ENCODE results near the gene LPAR3.

The LPAR3 gene

GRCh38 chr1:84887261-84887934 lies 5.6 kb downstream of the LPAR3 start:
- TF ChIP-seq CTCF (IDR thresholded peaks at IDR 0.05; ENCODE audit: borderline replicate concordance, control extremely low read depth, extremely low read depth, insufficient read depth, missing control alignments) = no peak
- no peak for DNase-seq (ENCODE audit: low spot score)
- in situ Hi-C loops (cut with MboI; ENCODE audit: low sequenced_read_pairs, unreplicated experiment) = no loop called here

- no peak for DNase-seq (ENCODE audit: low spot score)
- in situ Hi-C loops (cut with MboI; ENCODE audit: low sequenced_read_pairs, unreplicated experiment) = no loop called here
- no peak for TF ChIP-seq CTCF (IDR thresholded peaks at IDR 0.05; ENCODE audit: borderline replicate concordance, control extremely low read depth, extremely low read depth, insufficient read depth, missing control alignments)
Observed at GRCh38 chr1:84885469-84885868, 7.5 kb downstream of the LPAR3 start.

- in situ Hi-C loops (cut with MboI; ENCODE audit: low sequenced_read_pairs, unreplicated experiment) = no loop called here
- no peak for DNase-seq (ENCODE audit: low spot score)
- no peak for TF ChIP-seq CTCF (IDR thresholded peaks at IDR 0.05; ENCODE audit: borderline replicate concordance, control extremely low read depth, extremely low read depth, insufficient read depth, missing control alignments)
Observed at GRCh38 chr1:84884671-84885389, 8.2 kb downstream of the LPAR3 start.

DNA sequence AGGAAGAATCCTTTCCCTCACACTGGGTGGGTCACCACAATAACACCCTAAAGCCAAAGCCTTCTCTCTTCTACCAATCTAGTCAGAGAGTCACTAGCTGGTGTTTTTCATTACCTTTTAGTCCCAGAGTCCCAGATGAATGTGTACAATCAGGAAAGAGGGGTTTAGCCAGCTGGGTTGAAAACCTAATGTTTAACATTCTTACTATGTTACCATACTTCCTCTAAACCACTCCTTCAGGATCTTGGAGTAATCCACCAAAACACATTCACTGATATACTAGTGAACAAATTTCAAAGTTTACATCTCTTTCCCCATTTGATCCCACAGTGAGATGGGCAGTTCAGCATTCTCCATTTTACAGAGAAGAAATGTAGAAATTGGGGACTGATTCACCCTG lies 9.7 kb downstream of the LPAR3 start:
- TF ChIP-seq CTCF (IDR thresholded peaks at IDR 0.05; ENCODE audit: borderline replicate concordance, control extremely low read depth, extremely low read depth, insufficient read depth, missing control alignments) = no peak
- in situ Hi-C loops (cut with MboI; ENCODE audit: low sequenced_read_pairs, unreplicated experiment) = no loop called here
- no peak for DNase-seq (ENCODE audit: low spot score)

- in situ Hi-C loops (cut with MboI; ENCODE audit: low sequenced_read_pairs, unreplicated experiment) = no loop called here
- DNase-seq (ENCODE audit: low spot score) = no peak
- no peak for TF ChIP-seq CTCF (IDR thresholded peaks at IDR 0.05; ENCODE audit: borderline replicate concordance, control extremely low read depth, extremely low read depth, insufficient read depth, missing control alignments)
Observed at GRCh38 chr1:84877592-84877991, 15.4 kb downstream of the LPAR3 start.

GRCh38 chr1:84876353-84876752 lies 16.7 kb downstream of the LPAR3 start:
- no peak for DNase-seq (ENCODE audit: low spot score)
- in situ Hi-C loops (cut with MboI; ENCODE audit: low sequenced_read_pairs, unreplicated experiment) = no loop called here
- no peak for TF ChIP-seq CTCF (IDR thresholded peaks at IDR 0.05; ENCODE audit: borderline replicate concordance, control extremely low read depth, extremely low read depth, insufficient read depth, missing control alignments)
